Keratinocyte (primary cell): ENCODE results near the gene SCNN1G.

Source experiments
- EZH2 ChIP-seq: IDR thresholded peaks from one replicate; pipeline ENCODE4 v1.6.1; 2012; ENCODE audit warnings: inconsistent platforms, mild to moderate bottlenecking, low read length, moderate library complexity
- TF ChIP-seq, protein P1 (sequence below), 3 experiments: IDR thresholded peaks in 1 of 3; conservative IDR thresholded peaks in 1 of 3; optimal IDR thresholded peaks in 1 of 3; 2 replicates in 2 of 3; 3 replicates in 1 of 3; pipeline versions ENCODE3 to v1.5.1; 2011; ENCODE audit warnings: low read length in 3 of 3, mild to moderate bottlenecking in 3 of 3, moderate library complexity in 2 of 3, control low read depth in 1 of 3, inconsistent platforms in 1 of 3; ENCODE audit not compliant: insufficient read depth in 2 of 3; ENCODE audit errors: extremely low read depth in 1 of 3

DNA sequence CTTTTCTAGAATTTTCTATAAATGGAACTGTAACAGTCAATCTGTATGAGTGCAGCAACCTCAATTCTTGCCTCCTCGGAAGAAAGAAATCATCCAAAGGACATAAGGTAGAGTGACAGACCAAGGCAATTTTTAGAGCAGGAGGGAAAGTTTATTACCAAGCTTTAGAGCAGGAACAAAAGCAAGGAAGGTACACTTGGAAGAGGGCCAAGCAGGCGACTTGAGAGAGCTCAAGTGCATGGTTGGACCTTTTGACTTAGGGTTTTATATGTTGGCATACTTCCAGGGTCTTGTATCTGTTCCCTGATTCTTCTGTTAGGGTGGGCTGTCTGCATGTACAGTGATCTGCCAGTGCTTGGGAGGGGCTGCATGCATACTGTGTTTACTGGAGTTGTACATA lies 50.3 kb downstream of the SCNN1G start:
- TF ChIP-seq, protein P1, sequence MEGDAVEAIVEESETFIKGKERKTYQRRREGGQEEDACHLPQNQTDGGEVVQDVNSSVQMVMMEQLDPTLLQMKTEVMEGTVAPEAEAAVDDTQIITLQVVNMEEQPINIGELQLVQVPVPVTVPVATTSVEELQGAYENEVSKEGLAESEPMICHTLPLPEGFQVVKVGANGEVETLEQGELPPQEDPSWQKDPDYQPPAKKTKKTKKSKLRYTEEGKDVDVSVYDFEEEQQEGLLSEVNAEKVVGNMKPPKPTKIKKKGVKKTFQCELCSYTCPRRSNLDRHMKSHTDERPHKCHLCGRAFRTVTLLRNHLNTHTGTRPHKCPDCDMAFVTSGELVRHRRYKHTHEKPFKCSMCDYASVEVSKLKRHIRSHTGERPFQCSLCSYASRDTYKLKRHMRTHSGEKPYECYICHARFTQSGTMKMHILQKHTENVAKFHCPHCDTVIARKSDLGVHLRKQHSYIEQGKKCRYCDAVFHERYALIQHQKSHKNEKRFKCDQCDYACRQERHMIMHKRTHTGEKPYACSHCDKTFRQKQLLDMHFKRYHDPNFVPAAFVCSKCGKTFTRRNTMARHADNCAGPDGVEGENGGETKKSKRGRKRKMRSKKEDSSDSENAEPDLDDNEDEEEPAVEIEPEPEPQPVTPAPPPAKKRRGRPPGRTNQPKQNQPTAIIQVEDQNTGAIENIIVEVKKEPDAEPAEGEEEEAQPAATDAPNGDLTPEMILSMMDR (optimal IDR thresholded peaks at IDR 0.05 in 1 of 3, IDR thresholded peaks at IDR 0.05 in 1 of 3, conservative IDR thresholded peaks at IDR 0.05 in 1 of 3; ENCODE audit: extremely low read depth in 1 of 3, insufficient read depth in 2 of 3, low read length in 3 of 3): no peak
- TF ChIP-seq EZH2: no peak
